Embryonic facial prominence (tissue), 1 donor: Measurements from ENCODE around the gene TSPAN2.

Experiments
- DNase-seq: peaks from one replicate; pipeline ENCODE4 v3.0.0-alpha.2; 2016; ENCODE audit errors: extremely low spot score

Gene TSPAN2

DNA sequence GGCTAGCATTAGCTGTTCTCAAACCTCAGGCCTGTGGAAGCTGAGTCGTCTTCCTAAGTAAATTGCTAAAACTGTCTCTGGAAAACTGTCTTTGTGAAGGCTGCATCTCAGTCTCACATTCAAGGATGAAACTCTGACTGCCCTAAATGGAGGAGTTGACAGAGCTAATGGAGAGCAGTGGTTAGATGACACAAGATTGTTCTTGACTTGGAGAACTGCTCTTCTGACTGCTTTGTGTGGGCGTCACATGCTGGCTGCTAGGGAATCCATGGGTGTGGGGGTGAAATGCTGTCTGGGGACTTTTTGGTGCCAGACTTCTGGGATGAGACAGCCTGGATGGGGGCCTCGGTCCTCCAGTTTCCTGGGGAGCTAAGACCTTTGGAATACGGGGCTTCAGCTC is 24.5 kb upstream of the TSPAN2 start:
- DNase-seq = no peak

DNA sequence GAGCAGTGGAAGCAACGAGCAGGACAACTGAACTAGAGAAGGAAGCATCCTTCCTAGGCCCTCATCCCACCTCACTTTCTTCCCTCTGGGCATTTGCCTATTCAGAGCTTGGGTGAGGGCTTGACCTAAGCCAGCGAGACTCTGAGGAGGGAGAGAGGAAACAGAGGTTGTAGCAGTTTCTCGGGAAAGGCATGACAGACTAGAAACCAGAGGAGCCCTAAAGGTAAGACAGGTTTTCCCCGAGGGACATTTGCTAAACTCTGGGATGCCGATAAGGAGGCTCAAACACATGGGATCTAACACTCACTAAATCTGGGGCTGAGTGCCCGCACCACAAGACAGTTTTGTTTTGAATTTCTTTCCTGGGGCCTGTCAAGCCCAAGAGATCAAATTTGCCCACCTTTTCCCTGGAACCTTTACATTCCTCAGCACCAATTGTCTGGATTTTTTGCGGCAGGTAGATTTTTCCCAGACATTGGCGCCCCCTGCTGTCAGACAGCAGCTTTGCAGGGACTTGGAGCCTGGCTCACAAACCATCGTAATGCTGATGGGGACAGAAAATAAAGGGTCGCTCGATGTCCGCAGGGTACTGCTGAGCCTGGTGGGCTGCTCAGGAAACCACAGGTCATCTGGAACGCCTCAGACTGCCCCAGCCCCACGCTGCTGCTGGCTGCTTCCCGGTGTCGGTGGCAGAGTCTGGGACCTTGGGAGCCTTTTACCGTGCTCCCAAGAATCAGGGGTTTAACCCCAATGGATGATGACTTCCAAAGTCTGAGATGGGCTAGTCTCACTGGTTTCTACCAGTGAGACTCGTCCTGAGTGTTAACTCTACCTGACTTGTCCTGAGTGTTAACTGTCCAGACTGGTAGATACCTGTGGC is 23.4 kb upstream of the TSPAN2 start:
- no peak for DNase-seq

DNA sequence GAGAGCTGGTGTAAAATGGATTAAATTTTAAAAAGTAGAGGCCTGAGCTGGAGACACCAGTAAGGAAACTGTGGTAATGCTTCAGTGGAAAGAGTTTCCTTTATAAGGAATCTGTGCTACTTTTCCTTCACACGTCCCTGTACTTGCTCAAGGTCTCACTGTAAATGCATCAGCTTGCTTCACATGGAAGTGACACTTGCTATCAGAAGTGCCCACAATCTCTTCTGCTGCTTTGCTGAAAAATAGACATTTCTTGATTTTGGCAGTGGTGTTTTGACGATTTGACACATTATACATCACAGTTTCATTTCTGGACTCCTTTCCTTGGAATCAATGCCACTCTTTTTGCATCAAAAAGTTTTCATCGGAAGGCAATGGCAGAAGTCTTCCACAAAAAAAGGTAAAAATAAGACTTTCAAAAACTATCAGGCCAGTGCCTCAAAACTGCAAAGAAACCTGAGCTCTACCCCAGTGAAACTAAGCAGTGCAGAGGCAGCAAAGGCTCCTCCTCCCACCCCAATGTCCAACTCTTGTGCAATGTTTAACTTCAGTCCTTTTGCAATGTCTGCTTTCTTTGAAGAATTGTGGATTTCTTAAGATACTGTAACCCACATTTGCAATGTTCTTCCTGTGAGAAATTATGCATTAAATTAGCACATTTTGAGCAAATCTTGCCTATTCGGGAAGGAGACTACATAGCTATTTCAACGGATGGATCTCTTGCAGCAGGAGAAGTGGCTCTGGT is 18.4 kb upstream of the TSPAN2 start:
- DNase-seq = no peak

DNA sequence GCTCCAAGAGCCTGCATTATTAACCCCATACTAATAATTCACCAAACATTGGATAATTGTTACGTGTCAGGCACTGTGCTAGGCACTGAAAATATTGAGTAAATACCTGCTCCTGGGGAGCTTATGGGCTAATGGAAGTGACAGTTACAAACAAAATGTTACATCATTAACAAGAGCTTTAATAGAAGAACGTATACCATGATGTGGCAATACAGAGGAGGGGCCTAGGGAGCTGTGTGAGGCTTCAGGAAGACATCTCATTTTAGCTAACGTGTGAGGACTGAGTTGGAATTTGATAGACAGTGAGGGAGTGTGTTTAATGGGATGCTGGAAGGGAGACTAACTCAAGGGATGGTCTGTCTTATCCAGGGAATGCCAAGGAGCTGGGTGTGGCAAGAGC is 16.5 kb upstream of the TSPAN2 start:
- no peak for DNase-seq

- DNase-seq = no peak
Observed at GRCh38 chr1:115099693-115100050, 10.4 kb upstream of the TSPAN2 start.

- DNase-seq = peak; percentile 12
Observed at GRCh38 chr1:115098979-115099692, 9.8 kb upstream of the TSPAN2 start.

DNA sequence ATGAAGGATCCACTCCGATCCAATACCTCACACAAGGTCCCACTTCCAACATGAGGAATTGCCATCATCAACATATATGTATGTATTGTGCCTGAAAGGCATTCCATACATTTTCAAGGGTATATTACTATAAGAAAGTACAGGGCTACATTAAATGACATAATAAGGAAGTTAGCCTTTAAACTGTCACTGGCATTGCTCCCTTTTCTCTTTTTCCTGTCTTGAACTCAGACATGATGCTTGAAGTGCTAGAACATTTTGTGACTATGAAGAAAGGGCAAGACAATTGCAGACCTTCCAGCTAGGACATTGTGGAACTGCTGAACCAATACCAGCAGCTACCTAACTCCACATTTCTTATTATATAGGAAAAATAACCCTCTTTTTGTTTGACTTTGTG is 2.9 kb upstream of the TSPAN2 start:
- DNase-seq = no peak

GRCh38 chr1:115091572-115091971 is 2.3 kb upstream of the TSPAN2 start:
- no peak for DNase-seq

- no peak for DNase-seq
Observed at GRCh38 chr1:115090956-115091355, 1.7 kb upstream of the TSPAN2 start.

DNA sequence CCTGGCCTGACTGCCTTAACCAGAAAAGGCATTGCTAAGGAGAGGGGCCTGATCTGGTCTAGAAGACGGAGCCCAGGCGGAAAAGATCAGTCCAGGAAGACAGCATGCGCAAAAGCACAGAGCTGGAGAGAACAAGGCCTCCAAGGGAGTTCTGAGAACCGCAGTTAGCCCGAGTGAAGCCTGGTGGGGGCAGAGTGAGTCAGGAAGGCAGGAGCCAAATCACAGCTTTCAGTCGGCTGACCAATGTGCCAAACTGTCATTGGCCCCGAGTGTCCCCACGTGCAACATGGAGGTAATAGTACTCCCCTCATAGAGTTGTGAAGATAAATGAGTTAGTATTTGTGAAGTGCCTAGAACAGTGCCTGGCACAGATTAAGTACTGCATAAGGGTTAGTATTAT is 1.2 kb upstream of the TSPAN2 start:
- no peak for DNase-seq

DNA sequence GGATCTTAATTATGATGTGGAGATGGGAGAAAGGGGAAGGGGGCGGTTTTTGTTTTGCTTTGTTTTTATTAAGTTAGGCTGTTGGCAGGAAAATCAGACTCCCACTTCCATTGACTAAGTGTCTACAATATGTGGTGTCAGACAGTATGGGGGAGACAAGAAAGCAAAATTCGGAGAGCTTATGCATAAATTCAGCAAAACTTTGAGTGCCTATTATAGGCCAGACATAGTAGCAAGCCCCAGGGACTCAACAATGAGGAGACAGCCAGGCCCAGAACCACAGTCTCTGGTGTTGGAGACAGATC is 835 bp upstream of the TSPAN2 start:
- DNase-seq = no peak

- DNase-seq = no peak
Observed at GRCh38 chr1:115088871-115089419, 358 bp downstream of the TSPAN2 start.

DNA sequence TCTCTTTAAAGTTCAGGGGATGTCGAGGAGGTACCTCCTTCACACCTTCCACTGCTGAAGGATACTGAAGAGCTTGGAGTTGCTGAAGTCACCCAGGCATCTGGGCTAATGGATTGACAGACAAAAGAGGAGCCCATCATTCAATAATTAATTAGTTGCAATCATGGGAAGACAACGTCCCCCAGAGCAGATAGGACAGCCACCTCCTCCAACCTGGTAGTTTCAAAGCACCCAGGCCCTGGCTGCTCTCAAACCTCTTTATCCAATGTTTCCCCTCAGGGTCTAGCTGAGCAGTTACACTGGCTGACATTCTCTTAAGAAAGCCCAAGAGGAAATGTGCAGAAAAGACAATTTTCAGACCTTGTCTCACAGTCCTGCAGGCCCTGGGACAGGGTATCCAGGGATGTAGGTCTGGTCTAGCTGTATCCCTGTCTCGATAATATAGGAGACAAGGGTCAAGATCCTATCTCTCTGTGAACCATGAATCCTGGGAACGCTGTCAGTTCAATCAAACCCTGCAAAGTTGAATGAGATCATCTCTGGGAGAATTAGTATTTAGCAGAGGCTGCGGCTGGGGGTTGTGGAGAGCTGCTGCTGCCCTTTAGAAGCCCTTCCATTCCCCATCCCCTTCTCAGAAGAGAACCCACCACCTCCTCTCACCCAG is 1.1 kb downstream of the TSPAN2 start:
- DNase-seq = no peak

DNA sequence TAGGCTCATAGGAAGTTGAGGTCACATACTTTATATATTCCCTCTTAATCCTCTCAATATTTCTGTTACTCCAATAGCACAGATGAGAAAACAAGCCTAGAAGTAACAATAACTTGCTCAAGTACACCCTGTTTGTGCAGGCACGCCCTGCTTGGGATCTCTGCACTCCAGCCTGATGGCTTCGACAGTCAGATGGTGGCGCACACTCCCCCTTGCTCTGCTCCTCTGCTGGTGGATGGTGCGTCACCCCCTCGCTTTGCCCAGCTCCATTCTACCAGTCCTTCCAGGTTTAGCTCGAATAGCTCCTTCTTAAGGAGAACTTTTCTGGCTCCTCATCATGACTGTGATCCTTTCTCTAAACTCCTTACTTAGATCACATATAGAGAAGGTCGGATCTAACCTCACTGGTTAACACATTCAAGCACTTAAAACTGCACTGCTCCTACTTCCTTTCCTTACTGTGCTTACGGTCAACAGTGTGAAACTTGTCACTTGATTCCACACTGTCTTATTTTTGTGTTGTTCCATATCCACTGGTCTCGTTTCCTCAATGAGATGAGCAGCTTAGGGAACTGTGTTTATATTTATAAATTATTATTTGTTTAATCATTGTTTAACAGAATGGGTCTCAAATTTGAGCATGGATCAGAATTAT is 3.0 kb downstream of the TSPAN2 start:
- no peak for DNase-seq

DNA sequence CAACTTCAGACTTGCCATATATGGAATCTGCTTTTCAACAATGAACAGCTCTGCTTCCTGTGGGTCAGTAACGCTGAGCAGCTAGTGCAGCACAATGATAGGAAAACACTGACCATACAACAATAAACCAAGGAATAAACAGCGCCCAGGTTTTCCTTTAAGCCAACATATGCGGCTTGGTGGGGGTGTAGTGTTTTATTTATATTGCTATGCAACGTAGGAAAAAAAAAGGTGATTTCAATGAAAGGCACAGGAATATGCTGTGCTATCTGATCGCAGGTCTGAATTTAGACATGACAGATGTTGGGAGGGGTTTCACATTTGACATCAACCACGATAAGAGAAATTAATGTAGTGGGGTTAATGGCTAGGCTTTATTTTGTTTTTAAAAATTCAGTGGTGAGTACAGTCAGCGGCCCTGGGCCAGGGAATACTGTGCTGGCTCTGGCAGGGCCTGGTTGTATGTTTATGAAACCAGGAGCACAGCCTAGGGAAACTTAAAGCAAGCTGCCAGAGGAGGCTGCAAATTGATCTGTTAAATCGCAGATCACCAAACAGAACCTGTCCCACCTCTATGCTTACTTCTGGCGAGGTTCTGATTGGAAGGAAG is 4.3 kb downstream of the TSPAN2 start:
- DNase-seq = no peak

DNA sequence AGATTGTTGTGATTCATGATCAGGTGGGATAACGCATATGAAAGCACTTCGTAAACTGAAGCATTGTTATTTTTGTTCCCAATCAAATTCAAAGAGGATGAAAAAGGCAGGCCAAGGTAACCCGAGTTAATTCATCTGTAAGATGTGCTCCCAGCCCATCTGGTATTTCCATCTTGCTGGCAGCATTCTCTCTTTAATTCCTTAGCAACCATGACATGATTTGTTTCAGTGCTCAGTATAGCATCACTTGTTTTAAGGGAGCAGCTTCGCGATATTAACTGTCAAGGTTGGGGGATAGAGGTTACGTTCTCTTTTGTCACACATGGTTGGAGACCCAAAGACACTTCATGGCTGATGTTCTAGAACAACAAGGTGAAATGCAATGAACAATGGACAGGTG is 6.4 kb downstream of the TSPAN2 start:
- no peak for DNase-seq

DNA sequence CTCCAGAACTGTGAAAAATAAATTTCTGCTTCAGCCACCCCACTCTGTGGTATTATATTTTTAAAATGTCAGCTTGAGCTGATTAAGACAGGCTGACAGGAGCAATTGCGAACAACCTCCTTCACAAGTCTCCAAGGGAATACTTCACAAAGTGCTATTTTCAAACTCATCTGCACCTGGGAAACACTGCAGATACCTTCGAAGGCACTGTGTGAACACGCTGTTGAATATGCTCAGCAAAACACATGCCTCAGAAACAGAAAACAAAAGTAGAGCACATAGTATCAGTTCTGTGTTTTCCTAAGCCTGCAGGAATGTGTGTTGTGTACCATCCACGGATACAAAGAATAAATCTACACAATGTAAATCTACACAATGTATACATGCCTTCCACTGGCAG is 10.6 kb downstream of the TSPAN2 start:
- DNase-seq = no peak

DNA sequence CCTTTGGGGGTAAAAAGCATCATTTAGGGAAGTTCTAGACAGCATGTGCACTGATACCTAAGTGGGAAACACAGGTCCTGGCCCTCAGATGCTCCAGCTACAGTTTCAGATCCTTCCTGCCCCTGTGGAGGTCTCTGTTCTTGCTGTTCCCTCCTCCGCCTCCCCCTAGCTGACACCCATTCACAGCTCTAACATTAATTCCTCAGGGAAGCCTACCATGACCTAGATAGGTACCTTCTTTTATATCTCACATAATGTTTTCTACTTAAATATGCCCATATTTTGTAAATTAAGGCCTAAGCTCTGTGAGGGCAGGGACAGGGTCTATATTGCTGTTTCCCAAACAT is 11.3 kb downstream of the TSPAN2 start:
- no peak for DNase-seq

DNA sequence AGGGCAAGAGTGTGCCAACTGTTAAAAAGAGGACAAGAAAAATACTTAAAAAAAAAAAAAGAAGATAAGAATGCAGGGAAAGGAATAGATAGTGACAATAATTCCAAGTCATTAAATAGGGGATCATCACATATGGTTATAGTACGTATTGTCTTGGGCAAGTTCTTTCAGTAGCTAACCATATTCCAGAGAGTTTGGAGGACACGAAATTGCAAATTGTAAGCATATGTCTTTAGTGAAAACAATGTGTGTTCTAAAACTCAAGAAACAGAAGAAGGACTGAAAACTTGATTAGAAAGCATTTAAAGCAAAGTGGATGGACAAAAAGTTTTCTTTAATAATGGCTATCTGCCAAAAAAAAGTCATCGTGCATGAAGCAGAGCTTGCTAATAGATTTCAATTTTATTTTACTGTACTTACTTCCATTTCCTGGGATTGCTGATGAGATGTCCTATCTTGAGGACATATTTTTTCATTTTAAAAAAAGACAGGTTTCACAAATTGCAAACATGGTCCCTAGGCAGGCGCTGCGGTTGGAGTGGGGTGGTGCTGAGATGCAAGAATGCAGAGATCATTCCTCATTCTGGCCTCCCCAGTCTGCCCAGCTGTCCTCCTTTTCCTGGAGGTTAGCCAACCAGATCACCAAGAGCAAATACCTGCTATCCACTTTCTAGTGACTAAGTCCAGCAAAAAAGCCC is 11.9 kb downstream of the TSPAN2 start:
- DNase-seq = no peak

GRCh38 chr1:115076384-115076915 is 12.9 kb downstream of the TSPAN2 start:
- no peak for DNase-seq
